Common myeloid progenitor, CD34-positive (primary cell): ENCODE measurements around the gene QPRT.

Experiments used
- CTCF ChIA-PET: fragments of 350-600 bp; sonication (Branson Sonifier 250); formaldehyde crosslinking; loops from one replicate; lab custom pipeline; 2021; ENCODE audit warnings: antibody characterized with exemption; lab: Charles Lee
- POLR2A ChIA-PET: fragments of 350-600 bp; sonication (Branson Sonifier 250); formaldehyde crosslinking; loops from one replicate; lab custom pipeline; 2021; ENCODE audit warnings: antibody characterized with exemption; lab: Charles Lee
- DNase-seq, 3 donors: peaks; one replicate each; pipeline versions ENCODE4 v3.0.0 to v3.0.0-alpha.2; 2013
- H3K27ac ChIP-seq, 2 experiments: 1 replicate in 1 of 2; 2 replicates in 1 of 2; pipeline ENCODE4 v1.7.0; 2013; ENCODE audit warnings: inconsistent platforms in 2 of 2, low read length in 2 of 2, mild to moderate bottlenecking in 2 of 2, low read depth in 1 of 2, moderate library complexity in 1 of 2; ENCODE audit not compliant: severe bottlenecking in 2 of 2, insufficient read depth in 1 of 2, poor library complexity in 1 of 2
- H3K27me3 ChIP-seq, 5 experiments: replicated peaks in 2 of 5; 1 replicate in 3 of 5; 2 replicates in 2 of 5; pipeline versions ENCODE4 v1.6.1 to v1.7.0; 2013; ENCODE audit warnings: low read length in 4 of 5, mild to moderate bottlenecking in 2 of 5, moderate library complexity in 2 of 5, inconsistent platforms in 1 of 5; ENCODE audit not compliant: insufficient read depth in 5 of 5, control insufficient read depth in 4 of 5
- H3K36me3 ChIP-seq, 4 experiments: 1 replicate in 2 of 4; 2 replicates in 2 of 4; pipeline versions ENCODE4 v1.6.1 to v1.7.0; 2013; ENCODE audit warnings: low read length in 3 of 4, control low read depth in 1 of 4, mild to moderate bottlenecking in 1 of 4; ENCODE audit not compliant: control insufficient read depth in 4 of 4, insufficient read depth in 4 of 4
- H3K4me1 ChIP-seq, 4 experiments: 1 replicate in 3 of 4; 2 replicates in 1 of 4; pipeline versions ENCODE4 v1.6.1 to v1.7.1; 2013; ENCODE audit warnings: low read length in 3 of 4, mild to moderate bottlenecking in 3 of 4, control low read depth in 1 of 4, inconsistent platforms in 1 of 4, moderate library complexity in 1 of 4; ENCODE audit not compliant: control insufficient read depth in 4 of 4, insufficient read depth in 4 of 4; ENCODE audit errors: control extremely low read depth in 1 of 4
- H3K4me3 ChIP-seq, 7 experiments: 1 replicate in 4 of 7; 2 replicates in 3 of 7; pipeline versions ENCODE4 v1.5.1 to v1.7.0; 2013; ENCODE audit warnings: mild to moderate bottlenecking in 7 of 7, low read length in 6 of 7, moderate library complexity in 6 of 7, inconsistent platforms in 2 of 7, low read depth in 2 of 7, control low read depth in 1 of 7; ENCODE audit not compliant: insufficient read depth in 4 of 7, control insufficient read depth in 1 of 7; ENCODE audit errors: extremely low read depth in 1 of 7
- H3K9me3 ChIP-seq, 5 experiments: 1 replicate in 4 of 5; 2 replicates in 1 of 5; pipeline versions ENCODE4 v1.6.1 to v1.7.1; 2013; ENCODE audit warnings: low read length in 4 of 5, mild to moderate bottlenecking in 2 of 5, inconsistent platforms in 1 of 5, low read depth in 1 of 5, moderate library complexity in 1 of 5; ENCODE audit not compliant: control insufficient read depth in 4 of 5, insufficient read depth in 2 of 5; ENCODE audit errors: control extremely low read depth in 1 of 5
- whole genome bisulfite sequencing: methylation state at CpG from one replicate; pipeline ENCODE4 v1.1.5; 2013; ENCODE audit not compliant: insufficient coverage; 5-methylcytosine and 5-hydroxymethylcytosine counted together

QPRT gene

GRCh38 chr16:29675811-29676643, 3.0 kb upstream of the QPRT start:
- no CpG with 5 or more reads among the region's 3 CpGs for WGBS
- ChIA-PET POLR2A (interaction anchor here (0.9 to 3.4 kb wide), 4 partner anchors 10 to 34 kb away, joined by 3 to 17 read pairs (median 4); partner anchors contain the start of gene SPN), CTCF (interaction anchor here (0.6 to 3.5 kb wide), 10 partner anchors 9 to 585 kb away, joined by 3 to 16 read pairs (median 4); partner anchors contain the start of gene SPN)
- H3K36me3 ChIP-seq, result peaks cover 0 to 17% (median 6%) of the 10 kb centered on the region in 4 experiments
- DNase-seq, result peak; percentile 47 to 81 (median 73)
- H3K9me3 ChIP-seq, result no peaks in the 10 kb centered on the region
- H3K4me1 ChIP-seq, result peaks cover 9 to 52% (median 50%) of the 10 kb centered on the region in 4 experiments
- H3K27ac ChIP-seq, result no peak overlapping the region
- no peak overlapping the region for H3K4me3 ChIP-seq
- H3K27me3 ChIP-seq, result no peaks in the 10 kb centered on the region

- ChIA-PET CTCF (interaction anchor here (0.7 to 3.5 kb wide), 9 partner anchors 10 to 284 kb away, joined by 3 to 16 read pairs (median 4); partner anchors contain the start of gene SPN), POLR2A (interaction anchor here (0.5 to 3.4 kb wide), 5 partner anchors 10 to 65 kb away, joined by 3 to 17 read pairs (median 3); partner anchors contain the start of gene SPN)
- peaks cover 9 to 54% (median 50%) of the 10 kb centered on the region in 4 experiments for H3K4me1 ChIP-seq
- peak overlapping the region in 1 of 7 experiments; percentile 7 for H3K4me3 ChIP-seq
- H3K9me3 ChIP-seq, result no peaks in the 10 kb centered on the region
- peak in 1 of 3 donors; percentile 13 for DNase-seq
- peaks cover 0 to 9% (median under 1%) of the 10 kb centered on the region in 4 experiments for H3K36me3 ChIP-seq
- peak overlapping the region in 1 of 2 experiments; percentile 22 for H3K27ac ChIP-seq
- WGBS, result 84% methylated on average over 18 of the region's 23 CpGs
- H3K27me3 ChIP-seq, result no peaks in the 10 kb centered on the region
Measured at GRCh38 chr16:29676989-29677785, 1.8 kb upstream of the QPRT start.

GRCh38 chr16:29680180-29680598, 1.2 kb downstream of the QPRT start:
- H3K36me3 ChIP-seq, result peaks cover 0 to 9% (median 0%) of the 10 kb centered on the region in 4 experiments
- 87% methylated on average over 10 of the region's 10 CpGs for WGBS
- peak in 1 of 3 donors; percentile 21 for DNase-seq
- no peaks in the 10 kb centered on the region for H3K9me3 ChIP-seq
- H3K27me3 ChIP-seq, result no peaks in the 10 kb centered on the region
- ChIA-PET POLR2A (interaction anchor here (0.6 to 2.3 kb wide), 4 partner anchors 14 to 504 kb away, joined by 3 to 22 read pairs (median 8); partner anchors contain the start of genes CORO1A and SPN), CTCF (interaction anchor here (1.1 to 2.1 kb wide), 2 partner anchors 17 to 18 kb away, joined by 3 to 9 read pairs; partner anchors contain the start of gene SPN)
- H3K27ac ChIP-seq, result peak overlapping the region in 1 of 2 experiments; percentile 81
- peak overlapping the region in 2 of 7 experiments; percentile 48 to 65 for H3K4me3 ChIP-seq
- H3K4me1 ChIP-seq, result peaks cover 9 to 54% (median 45%) of the 10 kb centered on the region in 4 experiments

GRCh38 chr16:29683543-29684090, 4.6 kb downstream of the QPRT start:
- H3K27me3 ChIP-seq, result no peaks in the 10 kb centered on the region
- H3K4me1 ChIP-seq, result peaks cover 10 to 52% (median 34%) of the 10 kb centered on the region in 4 experiments
- H3K27ac ChIP-seq, result no peak overlapping the region
- CTCF ChIA-PET, result interaction anchor here (1.2 to 1.7 kb wide), 4 partner anchors 8 to 13 kb away, joined by 3 to 6 read pairs (median 4); no protein-coding TSS in a partner anchor
- 98% methylated on average over 9 of the region's 9 CpGs for whole genome bisulfite sequencing
- DNase-seq, result no peak
- H3K36me3 ChIP-seq, result peaks cover 0 to 9% (median 1%) of the 10 kb centered on the region in 4 experiments
- H3K4me3 ChIP-seq, result no peak overlapping the region
- no peaks in the 10 kb centered on the region for H3K9me3 ChIP-seq
- POLR2A ChIA-PET, result interaction anchor here (0.7 kb wide), 1 partner anchor 396 kb away, joined by 3 read pairs; no protein-coding TSS in a partner anchor

GRCh38 chr16:29684679-29685078, 5.7 kb downstream of the QPRT start:
- Histone ChIP-seq H3K36me3 (peaks cover 0 to 9% (median 1%) of the 10 kb centered on the region in 4 experiments), H3K27me3 (no peaks in the 10 kb centered on the region), H3K27ac (no peak overlapping the region), H3K4me1 (peaks cover 10 to 45% (median 24%) of the 10 kb centered on the region in 4 experiments), H3K4me3 (no peak overlapping the region), H3K9me3 (no peaks in the 10 kb centered on the region)
- POLR2A ChIA-PET, result no interaction called here
- WGBS, result 100% methylated on average over 6 of the region's 10 CpGs
- DNase-seq, result no peak
- CTCF ChIA-PET, result interaction anchor here (0.7 to 1.7 kb wide), 7 partner anchors 9 to 91 kb away, joined by 3 to 6 read pairs (median 3); no protein-coding TSS in a partner anchor

- CTCF ChIA-PET, result interaction anchor here (1.5 to 3.3 kb wide), 4 partner anchors 10 to 41 kb away, joined by 3 to 21 read pairs (median 9); no protein-coding TSS in a partner anchor
- Histone ChIP-seq H3K27ac (peak overlapping the region in 1 of 2 experiments; percentile 56), H3K36me3 (peaks cover 0 to 13% (median 1%) of the 10 kb centered on the region in 4 experiments), H3K4me3 (peak overlapping the region in 1 of 7 experiments; percentile 4), H3K27me3 (no peaks in the 10 kb centered on the region), H3K9me3 (no peaks in the 10 kb centered on the region), H3K4me1 (peaks cover 10 to 38% (median 19%) of the 10 kb centered on the region in 4 experiments)
- POLR2A ChIA-PET, result interaction anchor here (1.1 to 1.5 kb wide), 3 partner anchors 11 to 23 kb away, joined by 5 to 8 read pairs (median 5); partner anchors contain the start of gene SPN
- DNase-seq, result peak; percentile 38 to 78 (median 72)
- 23% methylated on average over 7 of the region's 9 CpGs for WGBS
Measured at GRCh38 chr16:29686740-29687332, 7.9 kb downstream of the QPRT start.
